Stimulated activated CD8-positive, alpha-beta memory T cell treated with anti-CD3 and anti-CD28 coated beads, Interleukin-12 subunit alpha, Interleukin-12 subunit beta, amount 100 ng/mL, for 1 hour (primary cell): ENCODE measurements around the gene ROR2.
A peak's percentile ranks its signal among the peaks of the same experiment; 100 is the strongest.

Experiments
- DNase-seq: peaks from one replicate; pipeline ENCODE4 v3.0.0-alpha.2; 2020; ENCODE audit warnings: low read depth

The ROR2 gene

GRCh38 chr9:91736898-91737601 is 213.0 kb downstream of the ROR2 start:
- no peak for DNase-seq

DNA sequence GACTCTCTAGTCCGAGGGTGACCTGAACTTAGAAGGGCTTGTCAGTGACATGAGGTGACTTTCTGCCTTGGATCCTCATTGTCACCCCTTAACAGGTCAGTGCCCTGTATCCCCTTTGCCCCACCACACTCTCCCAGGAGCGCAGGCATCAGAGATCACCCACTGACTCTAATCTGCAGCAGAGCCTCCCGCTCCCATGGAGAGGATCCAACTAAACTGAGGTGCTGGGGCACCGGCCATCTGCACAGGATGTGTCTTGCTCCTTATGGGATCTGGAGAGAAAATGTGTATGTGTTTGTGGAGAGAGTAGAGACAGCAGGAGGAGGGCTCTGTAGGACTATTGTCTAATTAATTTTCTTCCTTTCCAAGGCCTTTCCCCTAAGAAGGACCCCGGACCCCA is 213.7 kb downstream of the ROR2 start:
- DNase-seq, result no peak

DNA sequence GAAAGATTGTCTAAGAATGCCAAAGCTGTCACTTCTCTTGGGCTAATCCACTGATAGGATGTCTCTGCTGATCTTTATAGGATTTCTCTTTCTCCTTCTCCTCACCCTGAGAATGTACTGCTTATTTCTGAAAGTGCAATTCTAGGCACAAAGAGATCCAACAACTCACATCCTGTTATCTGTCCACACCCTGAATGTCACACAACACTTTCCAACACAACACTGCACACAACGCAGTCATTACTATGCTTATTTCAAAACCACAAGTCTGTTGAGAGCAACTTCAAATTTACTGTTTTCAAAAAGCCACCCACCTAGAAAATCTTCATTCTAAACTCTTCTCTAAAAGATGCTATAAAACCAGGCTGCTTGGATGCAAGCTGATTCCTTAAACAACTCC is 215.0 kb downstream of the ROR2 start:
- DNase-seq, result no peak

DNA sequence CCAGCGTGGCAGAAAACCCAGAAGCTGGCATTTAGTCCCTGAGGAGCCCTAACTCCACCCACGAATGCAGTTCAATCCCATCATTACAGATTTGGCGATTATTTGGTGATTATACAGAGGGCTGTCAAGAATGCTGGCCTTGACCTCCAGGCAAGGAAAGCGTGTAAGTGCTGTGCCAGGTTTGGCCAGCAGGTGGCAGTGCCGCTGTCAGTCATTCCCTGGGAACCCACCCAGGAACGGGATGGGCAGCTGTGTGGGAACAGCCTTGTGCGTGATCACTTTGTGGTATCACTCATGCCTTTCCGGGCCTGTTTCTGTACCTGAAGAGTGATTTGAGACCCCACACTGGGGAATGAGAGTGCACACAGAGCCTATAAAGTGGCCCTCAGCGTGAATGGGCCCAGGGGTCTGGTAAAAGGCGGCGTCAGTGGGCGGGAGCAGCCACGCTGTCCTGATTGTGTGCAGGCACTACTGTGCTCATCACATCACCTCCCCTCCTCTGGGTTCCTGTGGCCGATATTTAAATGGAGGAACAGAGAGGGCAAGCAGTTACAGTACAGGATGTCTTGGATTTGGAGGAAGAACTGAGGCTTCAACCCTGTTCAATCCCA is 215.6 kb downstream of the ROR2 start:
- DNase-seq, result peak; percentile 39

- DNase-seq, result no peak
Observed at GRCh38 chr9:91733006-91733624, 216.9 kb downstream of the ROR2 start.

GRCh38 chr9:91732187-91733005 is 217.6 kb downstream of the ROR2 start:
- DNase-seq, result no peak

GRCh38 chr9:91730806-91731205 is 219.2 kb downstream of the ROR2 start:
- no peak for DNase-seq

DNA sequence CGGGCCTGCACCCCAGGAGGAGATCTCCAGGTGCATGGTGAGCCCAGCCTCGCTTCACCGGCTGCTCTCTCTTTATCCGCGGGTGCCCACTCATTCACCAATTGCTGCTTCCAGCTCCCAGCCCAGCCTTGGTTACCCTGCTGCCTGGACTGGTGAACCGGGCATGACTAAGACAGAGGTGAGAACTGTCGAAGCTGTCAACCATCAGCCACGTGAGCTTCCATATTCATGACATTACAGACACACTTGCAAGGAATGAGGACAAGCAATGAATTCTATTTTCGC is 220.5 kb downstream of the ROR2 start:
- no peak for DNase-seq

DNA sequence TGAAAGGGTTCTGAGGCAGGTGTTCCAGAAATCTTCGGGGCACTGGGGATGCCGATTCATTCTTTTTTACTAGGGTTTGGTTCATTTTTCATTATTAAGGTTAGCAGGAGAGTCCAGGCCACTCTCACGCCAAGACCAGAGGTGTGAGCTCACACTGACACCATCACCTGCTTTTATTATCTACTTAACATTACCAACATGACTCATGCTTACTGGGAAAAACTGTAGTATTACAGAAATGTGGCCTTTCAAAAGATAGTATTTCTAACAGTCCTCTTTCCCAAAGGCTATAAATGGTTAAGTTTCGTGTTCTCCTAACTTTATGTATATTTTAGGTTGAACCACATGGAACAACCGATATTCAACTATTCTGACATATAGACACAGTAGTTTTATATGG is 222.1 kb downstream of the ROR2 start:
- DNase-seq, result no peak

- no peak for DNase-seq
Observed at GRCh38 chr9:91727316-91727861, 222.6 kb downstream of the ROR2 start.

DNA sequence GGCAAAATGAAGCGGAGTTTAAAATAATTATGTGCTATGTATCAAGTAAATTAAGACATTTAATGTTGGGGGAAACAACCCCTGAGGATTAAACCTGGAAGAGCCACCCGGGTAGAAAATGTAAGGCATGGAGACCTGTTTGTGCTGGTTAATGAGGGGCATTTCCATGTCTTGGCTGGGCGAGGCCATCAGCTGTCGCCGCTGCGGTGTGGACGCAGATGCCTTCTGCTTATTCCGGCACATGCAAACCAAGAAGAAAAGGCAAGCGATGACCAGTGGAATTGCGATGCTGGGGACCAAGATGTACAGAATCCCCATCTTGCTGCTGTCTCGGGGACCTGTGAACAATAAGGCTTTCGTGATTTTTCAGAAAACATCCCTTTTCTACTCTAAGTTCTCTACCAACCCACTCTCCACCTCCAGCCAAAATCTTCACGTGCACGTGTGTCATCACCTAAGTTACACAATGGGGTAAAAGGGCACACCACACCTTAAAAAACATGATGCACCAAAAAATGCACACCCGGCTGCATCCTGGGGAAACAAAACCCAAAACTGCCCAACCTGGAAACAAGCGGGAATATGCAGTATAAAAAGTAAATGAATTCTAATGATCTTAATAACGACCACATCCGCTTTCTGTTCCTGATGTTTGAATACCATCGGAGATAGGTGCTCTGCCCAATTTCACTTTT is 223.5 kb downstream of the ROR2 start:
- DNase-seq, result no peak

DNA sequence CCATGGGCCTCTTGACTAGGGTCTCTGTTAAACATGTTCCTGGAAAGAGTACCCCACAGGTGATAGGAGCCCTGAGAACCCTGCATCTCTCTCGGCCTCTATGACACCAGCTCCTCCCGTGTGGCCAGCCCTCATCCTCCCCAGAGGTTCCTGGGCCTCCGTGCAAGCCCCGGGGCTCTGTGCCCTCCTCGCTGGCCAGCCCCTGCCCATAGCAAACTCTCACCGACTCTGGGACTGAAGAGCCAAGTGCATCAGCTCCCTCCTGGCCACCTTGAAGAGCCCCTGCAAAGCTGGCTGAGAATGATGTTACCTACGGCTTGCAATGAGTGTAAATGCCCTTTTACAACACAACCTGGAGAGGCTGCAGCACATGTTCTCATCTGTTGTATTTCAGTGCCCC is 224.4 kb downstream of the ROR2 start:
- no peak for DNase-seq

GRCh38 chr9:91724609-91725505 is 225.2 kb downstream of the ROR2 start:
- DNase-seq, result no peak

- DNase-seq, result no peak
Observed at GRCh38 chr9:91724068-91724440, 226.0 kb downstream of the ROR2 start.

DNA sequence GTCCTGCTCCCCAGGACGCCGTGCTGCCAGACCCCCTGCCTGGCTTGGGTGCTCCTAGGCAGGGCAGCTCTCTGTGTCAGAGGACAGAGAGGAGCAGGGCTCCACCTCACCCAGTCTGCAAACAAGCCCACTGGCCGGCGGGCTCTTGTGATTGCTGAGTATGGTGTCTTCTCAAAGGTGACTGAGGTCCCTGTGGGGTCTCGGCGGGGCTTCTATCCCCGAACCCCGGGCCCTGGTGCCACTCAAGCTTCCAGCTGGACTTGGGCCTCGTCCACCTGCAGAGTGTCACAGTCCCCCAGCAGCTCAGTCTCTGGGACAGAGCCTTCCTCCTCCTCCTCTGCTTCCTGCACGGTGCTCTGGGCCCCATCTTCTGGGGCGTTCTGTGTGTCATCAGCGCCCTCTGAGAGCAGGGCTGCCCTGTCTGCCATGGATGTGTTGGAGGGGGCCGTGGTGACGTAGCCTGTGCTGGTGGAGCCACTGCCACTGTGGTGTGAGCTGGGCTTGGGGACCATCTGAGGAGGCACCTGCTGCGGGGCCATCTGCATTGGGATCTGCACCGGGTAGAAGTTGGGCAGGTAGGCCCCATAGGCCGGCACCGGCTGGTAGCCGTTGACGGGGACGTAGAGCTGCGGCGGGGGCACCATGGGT is 226.5 kb downstream of the ROR2 start:
- no peak for DNase-seq

DNA sequence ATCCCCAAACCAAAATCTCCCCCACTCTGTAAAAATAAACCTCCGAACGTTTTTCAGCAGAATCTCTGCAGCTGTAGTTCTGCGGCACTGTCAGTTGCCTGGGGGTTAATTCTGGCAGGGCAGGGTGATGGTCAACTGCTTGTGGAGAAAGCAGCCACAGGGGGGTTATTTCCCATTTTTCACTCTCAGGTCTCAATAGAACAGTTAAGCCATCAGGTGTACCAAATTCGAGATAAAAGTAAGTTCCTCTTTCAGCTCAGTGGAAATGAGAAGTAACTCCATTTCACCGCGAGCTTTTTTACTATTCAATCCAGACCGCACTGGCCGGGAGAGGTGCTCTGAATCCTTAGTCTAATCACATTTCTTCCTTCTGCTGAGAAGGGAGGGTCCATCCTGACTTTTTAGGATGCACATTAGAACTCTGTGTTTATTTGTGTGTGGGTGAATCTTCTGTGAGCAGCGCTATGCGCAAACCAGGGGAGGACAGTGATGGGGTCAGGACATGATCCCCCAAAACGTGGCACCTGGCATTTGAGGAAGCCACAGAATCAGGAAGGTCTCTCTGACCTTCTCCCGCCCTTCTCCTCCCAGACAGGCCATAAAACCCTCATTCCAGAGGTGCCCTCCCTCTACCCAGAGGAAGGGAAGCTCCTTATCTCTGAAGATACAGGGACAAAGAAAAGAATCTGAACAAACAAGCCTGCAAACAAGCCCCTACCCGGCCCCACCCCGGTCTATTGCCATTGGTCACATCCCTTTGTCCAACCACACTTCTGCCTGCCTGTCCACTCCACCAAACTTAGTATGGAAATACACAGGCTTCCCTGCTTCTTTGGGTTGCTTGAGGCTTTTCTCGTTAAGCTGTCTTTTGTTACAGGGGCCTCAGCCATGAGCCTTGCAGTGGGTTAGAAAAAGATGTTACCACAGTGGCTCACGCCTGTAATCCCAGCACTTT is 229.0 kb downstream of the ROR2 start:
- no peak for DNase-seq

- no peak for DNase-seq
Observed at GRCh38 chr9:91720313-91720712, 229.7 kb downstream of the ROR2 start.

- DNase-seq, result no peak
Observed at GRCh38 chr9:91718071-91718470, 232.0 kb downstream of the ROR2 start.

DNA sequence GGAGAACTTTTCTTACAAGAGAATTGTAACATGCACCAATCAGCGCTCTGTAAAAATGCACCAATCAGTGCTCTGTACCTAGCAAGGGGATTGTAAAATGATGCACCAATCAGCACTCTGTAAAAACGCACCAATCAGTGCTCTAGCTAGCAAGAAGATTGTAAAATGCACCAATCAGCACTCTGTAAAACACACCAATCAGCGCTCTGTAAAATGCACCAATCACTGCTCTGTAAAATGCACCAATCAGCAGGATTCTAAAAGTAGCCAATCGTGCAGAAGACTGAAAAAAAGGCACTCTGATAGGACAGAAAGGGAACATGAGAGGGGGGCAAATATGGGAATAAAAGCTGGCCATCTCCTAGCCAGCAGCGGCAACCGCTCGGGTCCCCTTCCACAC is 233.2 kb downstream of the ROR2 start:
- no peak for DNase-seq
